ENCODE results near the gene FNDC11.

Gene FNDC11

DNA sequence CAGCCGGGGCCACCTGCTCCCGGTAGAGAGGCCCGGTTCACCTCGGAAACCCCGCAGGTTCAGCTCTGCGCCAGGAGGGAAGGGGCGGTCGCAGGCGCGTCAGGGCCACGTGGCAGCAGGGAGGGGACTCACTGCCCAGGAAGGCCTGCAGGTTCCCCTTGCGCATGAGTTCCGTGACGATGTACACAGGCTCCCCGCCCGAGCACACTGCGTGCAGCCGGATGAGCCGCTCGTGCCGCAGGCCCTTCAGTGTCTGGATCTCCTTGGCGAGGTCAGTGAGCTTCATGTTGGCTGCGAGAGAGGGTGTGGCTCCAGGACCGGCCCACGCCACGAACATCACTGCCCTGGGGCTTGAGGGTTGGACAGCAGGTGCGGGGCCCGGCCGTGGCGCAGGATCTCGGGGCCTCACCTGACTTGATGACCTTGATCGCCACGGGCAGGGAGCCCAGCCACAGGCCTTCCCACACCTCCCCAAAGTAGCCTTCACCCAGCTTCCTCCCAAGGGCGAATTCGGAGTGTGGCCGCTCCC, 11.9 kb upstream of the FNDC11 start:
- ChIA-PET POLR2A (interaction anchor here (0.5 to 0.7 kb wide), 3 partner anchors 14 to 538 kb away, joined by 3 to 5 read pairs (median 5); partner anchors contain the start of gene OPRL1), CTCF (interaction anchor here (0.7 to 1.9 kb wide), 5 partner anchors 25 to 579 kb away, joined by 3 to 5 read pairs (median 3); no protein-coding TSS in a partner anchor)
- DNase-seq (ENCODE audit: extremely low spot score) = no peak

DNA sequence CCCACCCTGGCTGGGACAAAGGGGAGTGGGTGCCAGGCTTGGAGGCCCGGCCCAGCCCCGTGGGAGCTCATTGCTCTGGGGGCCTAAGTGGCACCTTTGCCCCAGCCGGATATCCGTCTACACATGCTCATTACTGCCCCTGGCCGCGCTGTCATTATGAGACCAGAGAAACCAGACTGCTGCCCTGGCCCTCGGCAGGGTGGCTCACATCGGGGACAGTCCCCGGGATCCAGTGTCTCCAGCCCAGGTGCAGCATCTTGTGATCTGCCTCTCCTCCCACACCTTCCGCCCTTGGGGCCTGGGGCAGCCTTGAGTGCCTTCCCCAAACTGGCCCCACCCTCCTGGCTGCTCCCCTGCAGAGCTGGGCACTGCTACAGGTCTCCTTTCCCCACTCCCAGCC, 11.3 kb upstream of the FNDC11 start:
- peak; percentile 87 for DNase-seq (ENCODE audit: extremely low spot score)
- TF ChIP-seq, protein P1, sequence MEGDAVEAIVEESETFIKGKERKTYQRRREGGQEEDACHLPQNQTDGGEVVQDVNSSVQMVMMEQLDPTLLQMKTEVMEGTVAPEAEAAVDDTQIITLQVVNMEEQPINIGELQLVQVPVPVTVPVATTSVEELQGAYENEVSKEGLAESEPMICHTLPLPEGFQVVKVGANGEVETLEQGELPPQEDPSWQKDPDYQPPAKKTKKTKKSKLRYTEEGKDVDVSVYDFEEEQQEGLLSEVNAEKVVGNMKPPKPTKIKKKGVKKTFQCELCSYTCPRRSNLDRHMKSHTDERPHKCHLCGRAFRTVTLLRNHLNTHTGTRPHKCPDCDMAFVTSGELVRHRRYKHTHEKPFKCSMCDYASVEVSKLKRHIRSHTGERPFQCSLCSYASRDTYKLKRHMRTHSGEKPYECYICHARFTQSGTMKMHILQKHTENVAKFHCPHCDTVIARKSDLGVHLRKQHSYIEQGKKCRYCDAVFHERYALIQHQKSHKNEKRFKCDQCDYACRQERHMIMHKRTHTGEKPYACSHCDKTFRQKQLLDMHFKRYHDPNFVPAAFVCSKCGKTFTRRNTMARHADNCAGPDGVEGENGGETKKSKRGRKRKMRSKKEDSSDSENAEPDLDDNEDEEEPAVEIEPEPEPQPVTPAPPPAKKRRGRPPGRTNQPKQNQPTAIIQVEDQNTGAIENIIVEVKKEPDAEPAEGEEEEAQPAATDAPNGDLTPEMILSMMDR (IDR thresholded peaks at IDR 0.05; ENCODE audit: control extremely low read depth, extremely low read depth, low read depth, missing control alignments) = no peak
- POLR2A ChIA-PET = interaction anchor here (0.5 to 0.7 kb wide), 2 partner anchors 34 to 537 kb away, joined by 3 to 5 read pairs; partner anchors contain the start of gene OPRL1
- CTCF ChIA-PET = interaction anchor here (0.7 to 1.9 kb wide), 4 partner anchors 25 to 431 kb away, joined by 3 to 5 read pairs (median 4); no protein-coding TSS in a partner anchor

More for the DNA sequence above, 11.9 kb upstream of the FNDC11 start:
- TF ChIP-seq, protein P1 (IDR thresholded peaks at IDR 0.05; ENCODE audit: control extremely low read depth, extremely low read depth, low read depth, missing control alignments) = no peak

DNA sequence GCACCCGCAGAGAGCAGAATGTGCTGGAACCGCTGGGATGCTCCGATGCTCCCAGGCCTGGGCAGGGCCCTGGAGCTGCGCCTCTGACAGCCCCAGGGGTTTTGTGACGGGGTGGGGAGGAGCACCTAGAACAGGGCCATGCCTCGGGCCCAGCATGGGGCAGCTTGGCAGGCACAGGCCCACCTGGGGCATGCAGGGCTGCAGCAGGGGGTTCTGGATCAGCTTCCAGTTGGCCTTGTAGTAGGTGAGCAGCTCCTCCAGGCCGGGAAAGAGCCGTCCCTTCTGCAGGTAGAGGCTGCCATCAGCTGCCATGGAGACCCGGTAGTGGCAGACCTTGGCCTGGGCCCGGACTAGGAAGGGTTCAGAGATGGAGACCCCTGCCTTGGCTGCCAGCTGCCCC, 10.8 kb upstream of the FNDC11 start:
- DNase-seq (ENCODE audit: extremely low spot score) = no peak
- CTCF ChIA-PET = interaction anchor here (1.0 to 1.9 kb wide), 4 partner anchors 25 to 431 kb away, joined by 3 to 5 read pairs (median 5); no protein-coding TSS in a partner anchor
- POLR2A ChIA-PET = no interaction called here

DNA sequence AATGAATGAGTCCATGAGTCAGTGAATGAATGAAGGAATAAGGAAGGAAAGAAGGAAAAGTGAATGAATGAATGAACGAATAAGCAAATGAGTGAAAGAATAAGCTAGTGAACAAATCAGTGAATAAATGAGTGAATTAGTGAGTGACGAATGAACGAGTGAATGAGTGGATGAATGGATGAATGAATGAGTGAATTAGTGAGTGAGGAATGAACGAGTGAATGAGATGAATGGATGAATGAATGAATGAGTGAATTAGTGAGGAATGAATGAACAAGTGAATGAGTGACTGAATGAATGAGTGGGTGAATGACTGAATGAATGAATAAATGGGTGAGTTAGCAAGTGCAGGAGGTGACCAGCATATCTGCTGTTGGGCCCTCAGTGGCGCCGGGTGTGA, 10.2 kb upstream of the FNDC11 start:
- ChIA-PET CTCF (interaction anchor here (1.0 to 1.9 kb wide), 4 partner anchors 8 to 430 kb away, joined by 3 to 5 read pairs (median 4); no protein-coding TSS in a partner anchor), POLR2A (no interaction called here)
- no peak for DNase-seq (ENCODE audit: extremely low spot score)
- TF ChIP-seq, protein P1 (IDR thresholded peaks at IDR 0.05; ENCODE audit: control extremely low read depth, extremely low read depth, low read depth, missing control alignments) = no peak

More for the DNA sequence above, 10.8 kb upstream of the FNDC11 start:
- TF ChIP-seq, protein P1 (IDR thresholded peaks at IDR 0.05; ENCODE audit: control extremely low read depth, extremely low read depth, low read depth, missing control alignments) = no peak

DNA sequence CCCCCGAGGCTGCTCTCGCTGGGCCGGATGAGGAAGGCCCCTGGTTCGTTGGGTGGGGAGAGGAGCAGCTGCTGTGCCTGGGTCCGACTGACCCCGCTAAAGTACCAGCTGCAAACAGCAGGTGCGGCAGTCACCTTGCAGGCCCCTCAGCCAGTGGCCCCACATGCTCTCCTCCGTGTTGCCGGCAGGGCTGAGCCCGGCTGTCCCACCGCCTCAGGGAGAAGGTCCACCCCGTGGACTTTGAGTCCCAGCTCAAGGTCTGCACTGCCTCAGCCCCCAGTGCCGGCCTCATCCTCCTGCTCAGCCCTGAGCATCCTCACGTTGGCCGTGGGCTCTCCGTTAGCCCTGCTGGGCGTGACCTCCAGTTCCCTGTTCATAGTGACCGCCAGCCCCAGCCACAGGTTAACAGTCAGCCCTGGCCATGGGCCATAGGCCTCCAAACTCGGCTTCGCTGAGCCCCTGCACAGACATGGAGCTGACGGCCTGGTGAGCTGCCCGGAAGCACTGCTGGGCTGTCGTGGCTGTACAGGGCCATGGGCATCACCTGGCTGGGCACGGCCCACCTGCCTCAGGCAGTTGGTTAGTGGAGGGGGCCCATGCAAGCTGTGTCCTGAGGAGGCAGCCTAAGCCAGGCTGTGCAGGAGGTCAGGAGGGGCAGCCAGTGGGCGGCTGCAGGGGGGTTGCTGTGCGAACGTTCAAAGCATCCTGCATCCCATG, 9.6 kb upstream of the FNDC11 start:
- CTCF ChIA-PET = interaction anchor here (1.0 kb wide), 1 partner anchor 8 kb away, joined by 3 read pairs; no protein-coding TSS in a partner anchor
- TF ChIP-seq, protein P1 (IDR thresholded peaks at IDR 0.05; ENCODE audit: control extremely low read depth, extremely low read depth, low read depth, missing control alignments) = no peak
- no peak for DNase-seq (ENCODE audit: extremely low spot score)
- POLR2A ChIA-PET = no interaction called here

DNA sequence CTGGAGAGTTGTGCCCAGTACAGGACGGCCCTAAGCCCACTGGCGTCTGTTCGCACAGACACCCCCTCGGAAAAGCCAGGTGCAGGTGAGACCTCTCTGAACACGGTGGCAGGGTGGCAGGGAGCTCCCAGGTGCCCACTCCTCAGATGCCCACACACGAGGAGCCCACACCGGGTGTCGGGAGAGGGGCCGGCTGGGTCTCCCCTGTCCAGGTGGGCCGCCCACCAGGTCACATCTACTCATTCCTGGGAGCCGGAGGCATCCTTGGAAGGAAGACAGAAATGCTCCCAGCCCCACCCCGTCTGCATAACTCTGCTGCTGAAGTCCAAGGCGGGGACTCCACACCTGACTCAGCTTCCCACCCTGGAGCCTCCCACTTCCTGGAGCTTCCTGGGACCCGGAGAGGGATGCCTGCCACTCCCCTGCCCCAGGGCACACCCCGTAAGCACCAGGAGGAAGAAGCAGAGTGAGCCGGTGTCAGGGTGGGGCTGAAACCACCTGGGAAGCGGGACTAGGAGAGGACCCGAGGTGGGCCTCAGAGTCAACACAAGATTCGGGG, 8.9 kb upstream of the FNDC11 start:
- CTCF ChIA-PET = no interaction called here
- POLR2A ChIA-PET = interaction anchor here (0.6 kb wide), 1 partner anchor 14 kb away, joined by 3 read pairs; no protein-coding TSS in a partner anchor
- TF ChIP-seq, protein P1 (IDR thresholded peaks at IDR 0.05; ENCODE audit: control extremely low read depth, extremely low read depth, low read depth, missing control alignments) = no peak
- DNase-seq (ENCODE audit: extremely low spot score) = no peak
